Liver (tissue), 9 donors: ENCODE data around the gene UGT1A6. TPM values are rescaled to one million over a fixed set of nuclear protein-coding genes. Genes with fewer than 3 reads are reported as not detected.

Experiments used
- DNase-seq: peaks from one replicate; pipeline ENCODE4 v3.0.0-alpha.2; 2017; ENCODE audit warnings: low spot score
- H3K27ac ChIP-seq, 2 donors: one replicate each; pipeline ENCODE4 v1.7.0; 2013; ENCODE audit warnings: inconsistent platforms in 2 of 2, low read length in 2 of 2, control low read depth in 1 of 2, low read depth in 1 of 2, mild to moderate bottlenecking in 1 of 2
- H3K27me3 ChIP-seq, 4 donors: one replicate each; pipeline versions ENCODE4 v1.6.1 to v1.7.0; 2013; ENCODE audit warnings: low read length in 3 of 4, inconsistent platforms in 1 of 4, mild to moderate bottlenecking in 1 of 4, moderate library complexity in 1 of 4; ENCODE audit not compliant: control insufficient read depth in 4 of 4, insufficient read depth in 4 of 4
- H3K36me3 ChIP-seq, 4 donors: one replicate each; pipeline versions ENCODE4 v1.6.1 to v1.7.0; 2013; ENCODE audit warnings: low read length in 3 of 4, mild to moderate bottlenecking in 3 of 4, low read depth in 1 of 4, moderate library complexity in 1 of 4; ENCODE audit not compliant: control insufficient read depth in 4 of 4, insufficient read depth in 3 of 4
- H3K4me1 ChIP-seq, 4 donors: one replicate each; pipeline versions ENCODE4 v1.6.1 to v1.7.0; 2013; ENCODE audit warnings: low read length in 3 of 4, mild to moderate bottlenecking in 3 of 4, moderate library complexity in 1 of 4; ENCODE audit not compliant: control insufficient read depth in 4 of 4, insufficient read depth in 4 of 4
- H3K4me3 ChIP-seq, 3 donors: one replicate each; pipeline versions ENCODE4 v1.6.1 to v1.7.0; 2013; ENCODE audit warnings: low read length in 3 of 3, control low read depth in 1 of 3, low read depth in 1 of 3, mild to moderate bottlenecking in 1 of 3
- H3K9ac ChIP-seq, 2 donors: one replicate each; pipeline ENCODE4 v1.7.0; 2013; ENCODE audit warnings: low read length in 2 of 2, mild to moderate bottlenecking in 2 of 2, moderate library complexity in 2 of 2, control low read depth in 1 of 2, low read depth in 1 of 2
- H3K9me3 ChIP-seq, 4 donors: one replicate each; pipeline versions ENCODE4 v1.6.1 to v1.7.0; 2013; ENCODE audit warnings: low read length in 3 of 4; ENCODE audit not compliant: control insufficient read depth in 4 of 4
- ATF3 ChIP-seq: IDR thresholded peaks from 2 replicates; pipeline ENCODE4 v1.6.1; 2016; ENCODE audit warnings: antibody characterized with exemption
- CTCF ChIP-seq: fragments of 150-350 bp; IDR thresholded peaks from 2 replicates; pipeline ENCODE4 v1.5.1; 2017; ENCODE audit warnings: improper control_type of control experiment, low read depth, low read length; ENCODE audit not compliant: missing input control
- EGR1 ChIP-seq, 2 donors: IDR thresholded peaks; 2 replicates each; pipeline ENCODE4 v1.6.1; 2016 to 2018; ENCODE audit warnings: antibody characterized with exemption in 2 of 2, low read depth in 2 of 2
- FOXA2 ChIP-seq: IDR thresholded peaks from 2 replicates; pipeline ENCODE4 v1.6.1; 2016; ENCODE audit warnings: antibody characterized with exemption
- GABPA ChIP-seq, 2 donors: IDR thresholded peaks in 1 of 2; conservative IDR thresholded peaks in 1 of 2; 2 replicates each; pipeline ENCODE4 v1.6.1; 2016; ENCODE audit warnings: antibody characterized with exemption in 2 of 2, mild to moderate bottlenecking in 1 of 2, moderate library complexity in 1 of 2
- HNF4A ChIP-seq, 2 donors: conservative IDR thresholded peaks; 2 replicates each; pipeline ENCODE4 v1.6.1; 2016; ENCODE audit warnings: antibody characterized with exemption in 2 of 2, mild to moderate bottlenecking in 2 of 2
- HNF4G ChIP-seq: IDR thresholded peaks from 2 replicates; pipeline ENCODE4 v1.6.1; 2016; ENCODE audit warnings: antibody characterized with exemption
- MAX ChIP-seq: IDR thresholded peaks from 2 replicates; pipeline ENCODE4 v1.6.1; 2016; ENCODE audit warnings: antibody characterized with exemption
- NR2F2 ChIP-seq: IDR thresholded peaks from 2 replicates; pipeline ENCODE4 v1.6.1; 2016; ENCODE audit warnings: antibody characterized with exemption
- RAD21 ChIP-seq, 2 donors: IDR thresholded peaks; 2 replicates each; pipeline ENCODE4 v1.6.1; 2016; ENCODE audit warnings: antibody characterized with exemption in 2 of 2, mild to moderate bottlenecking in 2 of 2
- REST ChIP-seq: IDR thresholded peaks from 2 replicates; pipeline ENCODE4 v1.6.1; 2016; ENCODE audit warnings: antibody characterized with exemption, mild to moderate bottlenecking
- RXRA ChIP-seq, 2 donors: IDR thresholded peaks; 2 replicates each; pipeline ENCODE4 v1.6.1; 2017 to 2018; ENCODE audit warnings: antibody characterized with exemption in 2 of 2, mild to moderate bottlenecking in 1 of 2
- SP1 ChIP-seq: IDR thresholded peaks from 2 replicates; pipeline ENCODE4 v1.6.1; 2018; ENCODE audit warnings: antibody characterized with exemption, mild to moderate bottlenecking
- YY1 ChIP-seq: IDR thresholded peaks from 2 replicates; pipeline ENCODE4 v1.6.1; 2016; ENCODE audit warnings: antibody characterized with exemption, mild to moderate bottlenecking
- ZBTB33 ChIP-seq: IDR thresholded peaks from 2 replicates; pipeline ENCODE4 v1.6.1; 2016; ENCODE audit warnings: antibody characterized with exemption
- WGBS: extraction: QIAGEN DNeasy Blood & Tissue Kit; methylation state at CpG from one replicate; pipeline ENCODE4 v1.1.7; 2013; 5-methylcytosine and 5-hydroxymethylcytosine counted together
- polyA plus RNA-seq, 2 donors: library from polyadenylated mRNA; stranded (reverse) in 1 of 2; unstranded in 1 of 2; fragments of 200-250 nt in 1 of 2; fragments of >200 nt in 1 of 2; fragmentation: Nextera tagmentation in 1 of 2; extraction: Ambion mirVana in 1 of 2; gene quantifications; one replicate each; pipeline versions ENCODE4 v1.2.1 to v1.2.3, GENCODE V29; 2013 to 2015
- total RNA-seq, 2 donors: library from RNA; depleted of rRNA; stranded (reverse); fragments of >200 nt; gene quantifications; one replicate each; pipeline ENCODE4 v1.2.3, GENCODE V29; 2014
- donor health status: healthy.
- donor health status: healthy.
- donor health status: healthy.
- donor health status: healthy.
- donor health status: healthy.

UGT1A6 gene
- total and polyA plus RNA-seq, 4 donors: 33.4 to 103 (median 46.5) TPM; not detected in 1

- no peak overlapping the region for H3K9ac ChIP-seq
- H3K4me3 ChIP-seq: no peak overlapping the region
- H3K9me3 ChIP-seq: no peaks in the 10 kb centered on the region
- no peak for DNase-seq
- no peak overlapping the region for H3K27ac ChIP-seq
- TF ChIP-seq HNF4G (no peak), NR2F2 (no peak), FOXA2 (no peak), MAX (no peak), GABPA (IDR thresholded peaks at IDR 0.05 in 1 of 2, conservative IDR thresholded peaks at IDR 0.05 in 1 of 2) (no peak), HNF4A (conservative IDR thresholded peaks at IDR 0.05) (no peak), SP1 (no peak), RXRA (IDR thresholded peaks at IDR 0.05) (no peak)
- peaks cover 0 to 25% (median 17%) of the 10 kb centered on the region in 4 donors for H3K4me1 ChIP-seq
- H3K36me3 ChIP-seq: no peaks in the 10 kb centered on the region
- no peaks in the 10 kb centered on the region for H3K27me3 ChIP-seq
Observed at GRCh38 chr2:233689031-233689430, 3.7 kb upstream of the UGT1A6 start.

GRCh38 chr2:233689501-233689900 is 3.2 kb upstream of the UGT1A6 start:
- TF ChIP-seq ATF3: no peak
- no peak for TF ChIP-seq MAX
- TF ChIP-seq CTCF: no peak
- no peak for TF ChIP-seq EGR1 (IDR thresholded peaks at IDR 0.05; ENCODE audit: low read depth in 2 of 2)
- TF ChIP-seq ZBTB33: no peak
- TF ChIP-seq HNF4A (conservative IDR thresholded peaks at IDR 0.05): no peak
- no peak for TF ChIP-seq RAD21 (IDR thresholded peaks at IDR 0.05)
- no peak for TF ChIP-seq YY1
- TF ChIP-seq NR2F2: no peak
- TF ChIP-seq REST: no peak
- Histone ChIP-seq H3K36me3 (no peaks in the 10 kb centered on the region), H3K4me1 (peaks cover 0 to 29% (median 21%) of the 10 kb centered on the region in 4 donors), H3K4me3 (no peak overlapping the region), H3K27ac (no peak overlapping the region), H3K9ac (no peak overlapping the region), H3K9me3 (no peaks in the 10 kb centered on the region), H3K27me3 (no peaks in the 10 kb centered on the region)
- WGBS: 21% methylated on average over 3 of the region's 3 CpGs
- no peak for DNase-seq
